Right kidney (tissue), 1 donor: ENCODE measurements around the gene RPL27.

ENCODE experiments used
- DNase-seq: peaks from one replicate; pipeline ENCODE4 v3.0.0-alpha.2; 2016

RPL27 gene

GRCh38 chr17:43042025-43042628 is 43.9 kb downstream of the RPL27 start:
- no peak for DNase-seq

GRCh38 chr17:43043307-43043706 is 45.1 kb downstream of the RPL27 start:
- DNase-seq, result no peak

- DNase-seq, result no peak
Measured at GRCh38 chr17:43044024-43044423, 45.8 kb downstream of the RPL27 start.

GRCh38 chr17:43051969-43052368 is 53.8 kb downstream of the RPL27 start:
- no peak for DNase-seq
